ENCODE data around the gene SNAPC1.
"Not testable (repeated sequence)": the region's sequence is repeated elsewhere in the genome, so short reads cannot be mapped to it uniquely, and the experiment has no call there.

Gene SNAPC1

GRCh38 chr14:61750708-61751474 lies 11.3 kb upstream of the SNAPC1 start:
- peak; percentile 87 for DNase-seq

GRCh38 chr14:61751475-61751989 lies 10.7 kb upstream of the SNAPC1 start:
- no peak for DNase-seq

GRCh38 chr14:61752626-61753025 lies 9.6 kb upstream of the SNAPC1 start:
- DNase-seq = no peak

GRCh38 chr14:61753631-61754030 lies 8.6 kb upstream of the SNAPC1 start:
- no peak for DNase-seq

- no peak for DNase-seq
Measured at GRCh38 chr14:61754627-61755381, 7.4 kb upstream of the SNAPC1 start.

GRCh38 chr14:61755382-61755742 lies 6.9 kb upstream of the SNAPC1 start:
- DNase-seq = not testable (repeated sequence)

GRCh38 chr14:61756135-61756534 lies 6.1 kb upstream of the SNAPC1 start:
- DNase-seq = no peak

GRCh38 chr14:61759878-61760277 lies 2.3 kb upstream of the SNAPC1 start:
- no peak for DNase-seq

GRCh38 chr14:61761557-61761956 lies 663 bp upstream of the SNAPC1 start:
- DNase-seq = no peak

GRCh38 chr14:61764342-61765122 lies 2.3 kb downstream of the SNAPC1 start:
- DNase-seq = no peak

- no peak for DNase-seq
Measured at GRCh38 chr14:61765225-61765943, 3.2 kb downstream of the SNAPC1 start.

GRCh38 chr14:61766151-61766550 lies 3.9 kb downstream of the SNAPC1 start:
- DNase-seq = no peak

- no peak for DNase-seq
Measured at GRCh38 chr14:61768240-61768639, 6.0 kb downstream of the SNAPC1 start.

GRCh38 chr14:61769893-61770292 lies 7.7 kb downstream of the SNAPC1 start:
- no peak for DNase-seq

- DNase-seq = no peak
Measured at GRCh38 chr14:61774861-61775260, 12.6 kb downstream of the SNAPC1 start.

- no peak for DNase-seq
Measured at GRCh38 chr14:61780125-61780524, 17.9 kb downstream of the SNAPC1 start.

- no peak for DNase-seq
Measured at GRCh38 chr14:61797309-61797708, 35.1 kb downstream of the SNAPC1 start.

- no peak for DNase-seq
Measured at GRCh38 chr14:61802010-61802568, 39.9 kb downstream of the SNAPC1 start.

GRCh38 chr14:61803755-61804154 lies 41.5 kb downstream of the SNAPC1 start:
- DNase-seq = no peak

GRCh38 chr14:61805451-61805850 lies 43.2 kb downstream of the SNAPC1 start:
- no peak for DNase-seq

GRCh38 chr14:61811882-61812346 lies 49.7 kb downstream of the SNAPC1 start:
- DNase-seq = no peak
